GM18909 (cell line): ENCODE measurements around the gene UGT1A5.
"Not testable (repeated sequence)": the region's sequence is repeated elsewhere in the genome, so short reads cannot be mapped to it uniquely, and the experiment has no call there.

Experiments
- ATAC-seq: cut with Tn5 transposase; IDR thresholded peaks from one replicate; pipeline ENCODE4 v1.9.1; 2021; ENCODE audit warnings: mild to moderate bottlenecking; ENCODE audit not compliant: unreplicated experiment, poor library complexity

Gene UGT1A5

DNA sequence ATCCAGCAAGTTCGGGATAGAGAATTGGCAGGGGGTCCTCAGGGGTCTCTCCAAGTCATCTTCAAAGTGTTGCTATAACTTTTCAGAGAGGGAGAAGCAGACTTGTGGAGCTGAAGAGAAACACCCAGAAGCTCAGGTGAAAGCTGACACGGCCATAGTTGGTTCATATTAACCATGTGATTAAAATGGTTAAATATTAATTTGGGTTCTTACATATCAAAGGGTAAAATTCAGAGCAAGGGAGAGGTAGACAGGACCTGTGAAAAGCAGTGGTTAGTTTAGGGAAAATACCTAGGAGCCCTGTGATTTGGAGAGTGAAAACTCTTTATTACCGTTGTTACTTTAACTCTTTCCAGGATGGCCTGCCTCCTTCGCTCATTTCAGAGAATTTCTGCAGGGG, 20.1 kb upstream of the UGT1A5 start, which contains the start of gene UGT1A6:
Gene UGT1A6 (plus strand): TSS at position 243 of the 400 bp plus-strand sequence. CDS start 115 bp downstream, at position 358.
- no peak for ATAC-seq

DNA sequence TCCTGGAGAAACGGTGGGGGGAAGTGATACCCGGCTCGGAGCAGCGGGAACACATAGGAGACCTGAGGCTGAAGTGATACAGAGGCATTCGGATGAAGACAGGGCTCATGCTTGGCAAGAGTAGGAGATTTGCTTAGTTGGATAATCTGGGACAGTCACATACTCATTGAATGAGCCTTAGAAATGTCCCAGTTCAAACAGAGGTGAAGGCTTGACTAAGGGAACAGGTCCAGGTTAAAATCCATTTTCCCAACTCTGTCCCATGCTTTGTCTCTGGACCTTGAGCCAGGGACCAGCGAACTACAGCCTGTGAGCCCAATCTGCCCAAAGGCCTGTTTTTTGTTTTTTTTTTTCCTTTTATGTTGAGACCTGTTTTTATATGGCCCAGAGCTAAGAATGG, 18.7 kb upstream of the UGT1A5 start:
- ATAC-seq = no peak

DNA sequence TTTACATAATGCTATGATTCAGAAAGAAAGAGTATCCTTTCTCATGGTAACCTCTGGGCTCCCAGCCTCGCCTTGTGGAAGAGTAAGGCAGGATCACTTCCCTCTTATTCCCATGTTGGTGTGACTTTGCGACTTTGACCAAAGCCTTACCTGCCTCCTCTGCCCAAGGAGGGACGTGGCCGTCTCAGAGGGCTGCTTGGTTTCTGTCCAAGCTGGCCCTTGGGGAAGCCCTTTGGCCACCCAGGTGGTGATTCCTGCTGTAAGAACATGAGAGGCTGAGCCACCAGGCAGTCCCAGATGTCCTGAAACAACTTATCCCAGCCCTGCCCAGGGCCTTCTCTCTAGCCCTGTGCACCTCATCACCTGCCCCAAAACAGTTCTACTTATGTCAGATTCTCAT, 14.0 kb upstream of the UGT1A5 start:
- ATAC-seq = no peak

DNA sequence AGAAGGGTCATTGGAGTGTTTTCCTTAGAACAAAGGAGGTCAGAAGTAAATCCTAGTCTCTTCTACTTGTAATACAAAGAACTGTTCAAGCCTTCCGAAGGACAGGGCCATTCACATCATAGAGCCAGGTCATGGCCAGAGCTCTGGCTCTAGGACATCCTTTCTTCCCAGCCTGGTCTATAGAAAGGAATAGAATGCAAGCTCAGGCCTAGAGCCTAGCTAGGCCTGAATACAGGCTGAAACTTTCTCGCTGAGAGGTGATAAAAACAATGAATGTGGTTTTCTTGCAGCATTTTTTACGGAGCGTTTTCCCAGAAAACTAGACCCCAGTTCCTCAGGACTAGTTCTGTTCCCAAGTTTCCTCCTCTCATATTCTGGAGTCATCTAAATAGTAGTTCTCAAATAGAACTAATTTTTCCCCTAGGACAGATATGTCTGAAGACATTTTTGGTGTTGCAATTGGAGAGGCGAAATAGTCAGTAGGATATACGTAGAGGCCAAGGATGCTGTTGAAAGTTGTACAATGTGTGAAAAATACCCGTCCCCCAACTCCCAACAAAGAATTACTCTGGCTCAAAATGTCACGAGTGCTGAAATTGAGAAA, 13.2 kb upstream of the UGT1A5 start:
- no peak for ATAC-seq

DNA sequence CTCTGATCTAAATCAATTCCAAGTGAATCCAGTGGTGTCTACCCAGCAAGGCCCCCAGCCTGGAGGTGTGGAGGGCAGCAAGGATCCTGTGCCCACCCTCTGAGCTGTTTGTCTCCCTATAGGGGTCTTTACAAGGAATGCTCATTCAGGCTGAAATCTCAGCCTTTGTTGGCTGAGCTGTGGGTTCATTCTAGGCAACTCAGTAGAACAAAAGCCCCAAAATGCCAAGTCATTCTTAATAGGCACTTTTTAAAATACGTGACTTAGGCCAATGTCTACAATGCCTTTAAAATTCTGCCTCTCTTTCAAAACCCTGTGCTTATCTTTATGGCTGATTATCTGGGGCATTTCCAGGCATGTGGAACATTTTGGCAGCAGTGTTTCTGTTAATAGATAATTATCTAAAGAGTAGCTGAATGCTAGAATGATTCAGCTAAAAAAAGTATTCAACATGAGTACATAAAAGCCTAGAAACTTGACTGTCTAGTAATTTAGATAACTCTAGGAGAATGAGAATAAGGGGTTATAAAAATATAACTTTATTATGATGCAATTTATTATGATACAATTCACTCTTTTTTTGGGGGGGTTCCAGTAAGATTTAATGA, 12.6 kb upstream of the UGT1A5 start:
- ATAC-seq = no peak

DNA sequence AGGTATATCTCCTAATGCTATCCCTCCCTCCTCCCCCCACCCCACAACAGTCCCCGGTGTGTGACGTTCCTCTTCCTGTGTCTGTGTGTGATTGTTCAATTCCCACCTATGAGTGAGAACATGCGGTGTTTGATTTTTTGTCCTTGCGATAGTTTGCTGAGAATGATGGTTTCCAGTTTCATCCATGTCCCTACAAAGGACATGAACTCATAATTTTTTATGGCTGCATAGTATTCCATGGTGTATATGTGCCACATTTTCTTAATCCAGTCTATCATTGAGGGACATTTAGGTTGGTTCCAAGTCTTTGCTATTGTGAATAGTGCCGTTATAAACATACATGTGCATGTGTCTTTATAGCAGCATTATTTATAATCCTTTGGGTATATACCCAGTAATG, 11.9 kb upstream of the UGT1A5 start:
- not testable (repeated sequence) for ATAC-seq

DNA sequence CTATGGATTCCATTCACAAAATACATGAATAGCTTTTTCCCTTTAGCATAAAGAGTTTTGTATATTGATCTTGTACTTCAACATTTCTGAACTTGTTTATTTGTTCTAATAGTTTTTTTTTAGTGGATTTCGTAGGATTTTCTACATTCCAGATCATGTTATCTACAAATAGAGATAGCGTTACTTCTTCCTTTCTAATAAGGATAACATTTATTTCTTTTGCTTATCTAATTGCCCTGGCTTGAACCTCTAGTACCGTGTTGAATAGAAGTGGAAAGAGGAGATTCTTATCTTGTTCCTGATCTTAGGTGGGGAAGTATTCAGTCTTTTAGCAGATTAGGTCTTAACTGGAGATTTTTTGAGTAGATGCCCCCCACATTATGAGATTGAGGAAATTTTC, 10.5 kb upstream of the UGT1A5 start:
- no peak for ATAC-seq

DNA sequence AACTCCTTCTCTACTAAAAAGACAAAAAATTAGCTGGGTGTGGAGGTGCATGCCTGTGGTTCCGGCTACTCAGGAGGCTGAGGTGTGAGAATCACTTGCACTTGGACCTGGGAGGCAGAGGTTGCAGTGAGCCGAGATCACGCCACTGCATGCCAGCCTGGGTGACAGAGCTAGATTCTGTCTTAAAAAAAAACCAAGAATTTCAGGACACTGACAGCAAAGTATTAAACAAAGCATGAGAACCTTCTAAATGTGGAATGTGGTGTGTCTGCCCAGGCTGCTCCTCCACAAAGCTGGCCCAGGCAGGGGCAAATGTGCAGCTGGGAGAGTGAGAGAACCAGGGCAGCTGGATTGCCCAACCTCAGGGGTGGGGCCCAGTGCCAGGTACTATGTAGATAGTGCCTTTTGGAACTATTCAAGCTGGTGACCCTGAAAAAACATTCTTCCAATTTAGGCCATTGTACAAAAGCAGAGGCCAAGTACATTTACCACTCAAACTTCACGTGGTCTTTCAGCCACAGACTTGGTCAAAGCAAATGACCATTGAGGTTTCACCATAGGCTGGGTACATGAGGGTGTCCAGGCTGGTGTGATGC, 6.7 kb upstream of the UGT1A5 start:
- ATAC-seq = no peak

DNA sequence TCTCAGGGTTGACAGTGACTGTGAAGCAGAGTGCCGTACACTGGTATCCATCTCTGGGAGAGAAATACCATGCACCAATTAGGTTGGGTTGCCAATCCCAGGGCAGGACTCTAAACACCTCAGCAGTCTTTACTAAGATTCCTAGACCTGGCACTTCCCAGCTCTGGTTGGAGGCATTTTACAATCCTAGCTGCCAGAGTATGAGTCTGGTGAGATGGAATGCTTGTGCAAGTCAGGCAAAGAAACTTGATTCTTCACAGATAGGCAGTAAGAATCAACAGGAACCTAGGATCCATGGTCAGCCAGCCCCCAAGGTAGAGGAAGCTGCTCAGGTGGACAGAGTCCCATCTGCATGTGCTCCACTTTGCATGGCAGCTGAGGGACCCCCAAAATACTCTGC, 6.0 kb upstream of the UGT1A5 start:
- ATAC-seq = no peak

DNA sequence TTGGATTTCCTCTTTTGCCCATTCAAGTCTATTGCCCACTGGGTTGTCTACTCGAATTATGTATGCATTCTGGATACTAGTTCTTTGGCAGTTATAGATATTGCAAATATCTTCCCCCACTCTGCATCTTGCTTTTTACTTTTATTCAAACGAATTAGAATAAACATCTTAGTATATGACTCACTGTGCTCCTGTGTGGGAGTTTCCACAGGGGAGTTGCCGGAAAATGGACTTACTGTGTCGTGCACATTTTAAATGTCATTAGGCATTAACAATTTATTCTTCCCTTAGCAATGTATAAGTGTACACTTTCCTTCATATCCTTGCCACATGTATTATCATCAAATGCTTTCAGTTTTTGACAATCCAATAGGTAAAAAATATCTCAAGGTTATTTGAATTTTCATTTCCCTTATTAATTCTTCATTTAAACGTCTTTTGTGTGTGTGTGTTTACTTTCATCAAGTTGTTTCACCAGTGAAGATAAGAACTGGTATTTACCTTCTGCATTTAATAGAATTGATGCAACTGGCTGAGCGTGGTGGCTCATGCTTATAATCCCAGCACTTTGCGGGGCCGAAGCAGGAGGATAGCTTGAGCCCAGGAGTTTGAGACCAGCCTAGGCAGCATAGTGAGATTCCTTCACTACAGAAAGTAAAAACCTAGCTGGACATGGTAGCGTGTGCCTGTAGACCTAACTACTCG, 4.6 kb upstream of the UGT1A5 start:
- ATAC-seq = no peak

DNA sequence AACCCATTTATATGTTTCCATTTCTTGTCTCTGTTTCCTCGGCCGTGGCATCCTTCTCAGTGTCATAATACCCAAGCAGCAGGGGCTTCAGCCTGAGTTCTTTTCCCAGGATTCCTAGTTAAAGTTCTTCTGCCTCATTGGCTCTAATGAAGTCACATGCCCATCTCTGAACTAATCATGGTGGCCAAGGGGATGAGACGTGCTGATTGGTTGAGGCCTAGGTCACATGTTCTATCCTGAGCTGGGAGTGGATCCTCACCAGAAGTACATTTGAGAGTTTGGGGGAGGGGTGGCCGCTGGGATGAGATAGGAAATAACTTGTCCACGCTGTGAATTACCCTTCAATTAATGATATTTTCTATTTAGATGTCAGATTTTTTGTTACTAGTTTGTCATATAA, 3.8 kb upstream of the UGT1A5 start:
- no peak for ATAC-seq

DNA sequence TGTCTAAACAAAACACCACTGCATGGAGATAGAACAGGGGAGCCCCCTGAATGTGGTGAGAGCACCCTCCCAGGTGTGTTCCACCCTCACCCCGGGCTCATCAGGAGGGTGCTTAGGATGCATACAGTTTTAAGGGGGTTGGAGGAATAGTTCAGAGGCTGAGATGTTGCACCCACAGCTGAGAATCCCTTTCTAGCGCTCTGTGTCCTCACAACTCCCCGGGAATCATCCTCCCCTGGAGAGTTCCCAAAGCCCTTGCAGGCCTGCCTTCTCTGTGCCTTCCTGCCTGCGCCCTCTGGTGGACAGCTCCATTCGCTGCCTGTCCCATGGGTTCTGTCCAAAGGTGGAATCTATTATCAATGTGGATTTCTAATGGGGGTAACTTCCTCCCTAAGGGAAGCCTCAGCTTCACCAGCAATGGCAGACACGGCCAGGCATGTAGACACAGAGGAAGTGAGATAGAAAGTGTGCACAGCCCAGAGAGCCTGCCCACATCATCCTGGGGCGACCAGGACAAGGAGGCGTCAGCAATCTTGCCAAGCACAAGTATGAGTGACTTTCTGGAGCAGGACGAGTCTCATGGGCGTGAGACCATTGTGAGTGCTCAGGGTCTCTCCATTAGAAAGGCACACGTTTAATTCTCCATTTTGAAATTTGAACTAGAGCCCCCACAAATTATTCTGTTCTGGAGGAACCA, 1.2 kb upstream of the UGT1A5 start:
- ATAC-seq = no peak

DNA sequence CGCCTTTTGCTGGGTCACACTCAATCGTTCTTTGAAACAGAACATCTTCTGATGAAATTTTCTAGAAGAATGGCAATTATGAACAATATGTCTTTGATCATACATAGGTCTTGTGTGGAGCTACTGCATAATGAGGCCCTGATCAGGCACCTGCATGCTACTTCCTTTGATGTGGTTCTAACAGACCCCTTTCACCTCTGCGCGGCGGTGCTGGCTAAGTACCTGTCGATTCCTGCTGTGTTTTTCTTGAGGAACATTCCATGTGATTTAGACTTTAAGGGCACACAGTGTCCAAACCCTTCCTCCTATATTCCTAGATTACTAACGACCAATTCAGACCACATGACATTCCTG, 532 bp downstream of the UGT1A5 start:
- ATAC-seq = no peak

DNA sequence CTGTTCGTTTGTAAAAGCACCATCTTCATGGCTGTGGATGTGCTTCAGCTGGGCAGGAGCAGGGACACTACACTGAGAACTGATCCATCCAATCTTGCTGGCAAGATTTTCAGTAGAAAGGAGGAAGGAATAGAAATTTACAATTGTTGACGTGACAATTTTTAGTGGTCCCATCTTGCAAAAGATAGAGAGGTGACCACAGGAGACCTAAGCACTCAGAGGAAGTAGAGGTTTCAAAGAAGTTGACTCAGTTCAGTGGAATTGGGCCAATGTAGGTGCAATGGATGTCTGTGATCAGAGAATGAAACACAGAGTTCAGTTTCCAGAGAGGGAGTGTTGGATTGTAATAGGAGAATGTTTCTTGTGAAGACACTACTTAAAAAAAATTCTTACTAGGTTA, 1.4 kb downstream of the UGT1A5 start:
- ATAC-seq = no peak

DNA sequence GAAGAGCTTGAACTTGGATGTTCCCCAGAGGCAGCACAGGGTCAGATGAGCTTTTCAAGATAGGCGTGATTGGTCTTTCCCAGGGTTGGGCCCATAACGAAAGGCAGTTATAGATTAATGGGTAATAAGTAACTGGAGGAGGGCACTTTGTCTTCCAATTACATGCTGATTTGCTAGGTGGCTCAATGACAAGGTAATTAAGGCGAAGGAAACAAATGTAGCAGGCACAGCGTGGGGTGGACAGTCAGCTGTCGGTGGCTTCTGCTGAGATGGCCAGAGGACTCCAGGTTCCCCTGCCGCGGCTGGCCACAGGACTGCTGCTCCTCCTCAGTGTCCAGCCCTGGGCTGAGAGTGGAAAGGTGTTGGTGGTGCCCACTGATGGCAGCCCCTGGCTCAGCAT, 5.8 kb downstream of the UGT1A5 start, which contains the start of gene UGT1A4:
Gene UGT1A4 (plus strand): TSS at position 185 of the 400 bp plus-strand sequence. CDS start 85 bp downstream, at position 270.
- no peak for ATAC-seq

DNA sequence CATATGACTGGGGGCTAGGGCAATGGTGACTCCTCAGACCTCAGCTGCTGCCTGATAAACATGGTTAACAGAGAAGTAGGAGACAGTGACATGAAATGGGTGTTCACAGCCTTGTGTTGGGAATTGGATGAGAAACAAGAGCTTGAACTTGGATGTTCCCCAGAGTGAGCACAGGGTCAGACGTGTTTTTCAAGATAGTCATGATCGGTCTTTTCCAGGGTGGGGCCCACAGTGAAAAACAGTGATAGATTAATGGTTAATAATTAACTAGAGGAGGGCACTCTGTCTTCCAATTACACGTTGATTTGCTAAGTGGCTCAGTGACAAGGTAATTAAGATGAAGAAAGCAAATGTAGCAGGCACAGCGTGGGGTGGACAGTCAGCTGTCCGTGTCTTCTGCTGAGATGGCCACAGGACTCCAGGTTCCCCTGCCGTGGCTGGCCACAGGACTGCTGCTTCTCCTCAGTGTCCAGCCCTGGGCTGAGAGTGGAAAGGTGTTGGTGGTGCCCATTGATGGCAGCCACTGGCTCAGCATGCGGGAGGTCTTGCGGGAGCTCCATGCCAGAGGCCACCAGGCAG, 16.1 kb downstream of the UGT1A5 start, which contains the start of gene UGT1A3:
Gene UGT1A3 (plus strand): TSS at position 320 of the 579 bp plus-strand sequence. CDS start 85 bp downstream, at position 405.
- no peak for ATAC-seq

DNA sequence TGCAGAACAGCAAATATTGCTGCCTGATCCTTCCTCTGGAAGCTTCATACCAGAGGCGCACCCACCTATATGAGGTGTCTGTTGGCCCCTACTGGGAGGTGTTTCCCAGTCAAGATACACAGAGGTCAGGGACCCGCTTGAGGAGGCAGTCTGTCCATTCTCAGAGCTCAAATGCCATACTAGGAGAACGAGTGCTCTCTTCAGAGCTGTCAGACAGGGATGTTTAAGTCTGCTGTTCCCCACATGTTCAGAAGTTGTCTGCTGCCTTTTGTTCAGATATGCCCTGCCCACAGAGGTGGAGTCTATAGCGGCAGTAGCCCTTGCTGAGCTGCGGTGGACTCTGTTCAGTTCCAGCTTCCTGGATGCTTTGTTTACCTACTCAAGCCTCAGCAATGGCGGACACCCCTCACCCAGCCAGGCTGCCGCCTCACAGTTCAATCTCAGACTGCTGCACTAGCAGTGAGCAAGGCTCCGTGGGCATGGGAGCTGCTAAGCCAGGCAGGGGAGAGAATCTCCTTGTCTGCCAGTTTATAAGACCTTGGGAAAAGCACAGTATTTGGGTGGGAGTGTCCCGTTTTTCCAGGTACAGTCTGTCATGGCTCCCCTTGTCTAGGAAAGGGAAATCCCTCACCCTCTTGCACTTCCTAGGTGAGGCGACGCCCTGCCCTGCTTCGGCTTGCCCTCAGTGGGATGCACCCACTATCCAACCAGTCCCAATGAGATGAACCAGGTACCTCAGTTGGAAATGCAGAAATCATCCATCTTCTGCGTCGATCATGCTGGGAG, 24.4 kb downstream of the UGT1A5 start:
- ATAC-seq = not testable (repeated sequence)

DNA sequence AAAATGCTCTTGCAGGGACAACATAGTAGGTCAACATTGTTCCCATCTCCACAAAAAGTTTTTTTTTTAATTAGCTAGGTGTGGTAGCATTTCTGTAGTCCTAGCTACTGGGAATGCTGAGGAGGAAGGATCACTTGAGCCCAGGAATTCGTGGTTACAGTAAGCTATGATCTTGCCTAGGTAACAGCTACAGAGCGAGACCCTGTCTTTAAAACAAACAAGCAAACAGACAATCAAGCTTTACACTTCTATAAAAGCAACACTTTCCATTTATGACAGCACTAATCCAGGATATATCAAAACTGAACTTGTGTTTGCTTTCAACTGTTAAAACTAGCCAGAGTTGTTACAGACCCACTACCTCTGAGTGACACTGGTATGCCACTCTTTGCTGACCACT, 28.2 kb downstream of the UGT1A5 start:
- ATAC-seq = no peak

DNA sequence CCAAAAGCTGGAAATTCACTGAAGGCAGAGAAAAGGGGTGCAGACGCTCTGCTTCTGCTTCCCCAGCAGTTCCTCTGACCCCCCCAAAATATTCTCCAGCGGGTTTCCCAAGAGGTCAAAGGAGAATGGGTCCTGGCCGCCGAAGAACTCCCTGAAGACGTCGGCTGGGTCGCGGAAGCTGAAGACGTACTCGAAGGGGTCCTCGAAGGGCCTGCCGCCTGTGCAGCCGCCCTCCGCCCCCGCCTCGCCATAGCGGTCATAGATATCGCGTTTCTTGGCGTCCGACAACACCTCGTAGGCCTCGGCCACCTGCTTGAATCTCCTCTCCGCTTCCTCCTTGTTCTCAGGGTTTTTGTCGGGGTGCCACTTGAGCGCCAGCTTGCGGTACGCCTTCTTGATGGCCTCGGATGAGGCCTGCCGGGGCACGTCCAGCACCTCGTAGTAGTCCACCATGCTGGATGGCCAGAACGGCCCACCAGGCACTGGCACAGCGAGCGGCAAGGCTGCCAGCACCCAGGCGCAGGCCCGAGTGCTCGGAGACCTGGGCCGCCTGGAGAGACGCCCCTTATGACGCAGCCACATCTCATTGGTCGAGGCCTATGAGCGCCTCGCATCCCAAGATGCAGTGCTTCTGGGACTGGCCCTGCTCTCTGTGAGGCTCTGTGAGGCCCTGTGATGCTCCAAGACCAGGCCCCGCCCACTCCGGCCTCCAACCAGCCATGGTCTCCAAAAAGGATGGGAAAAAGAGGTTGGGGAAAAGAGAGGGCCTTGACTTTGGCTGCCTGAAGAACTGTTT, 31.0 kb downstream of the UGT1A5 start:
- no peak for ATAC-seq
